Keratinocyte (primary cell): ENCODE measurements around the gene KASH5. TPM values are rescaled to one million over a fixed set of nuclear protein-coding genes. Genes with fewer than 3 reads are reported as not detected.

Experiments
- DNase-seq: peaks from one replicate; pipeline ENCODE4 v3.0.0-alpha.2; 2011; ENCODE audit warnings: low read depth, missing footprints, low spot score
- FAIRE-seq: peaks from 2 replicates; lab custom pipeline; 2011; peaks lifted over from hg19 to GRCh38; lab: Jason Lieb, UNC
- H2AFZ ChIP-seq: 2 replicates; pipeline ENCODE4 v1.6.0; 2012; ENCODE audit warnings: low read length, control low read depth, inconsistent platforms; ENCODE audit not compliant: control insufficient read depth
- H3K27ac ChIP-seq: 2 replicates; pipeline ENCODE4 v1.5.1; 2011; ENCODE audit warnings: low read length; ENCODE audit not compliant: control insufficient read depth, insufficient read depth
- H3K27me3 ChIP-seq: 3 replicates; pipeline ENCODE4 v1.6.0; 2011; ENCODE audit warnings: low read length; ENCODE audit not compliant: control insufficient read depth, insufficient read depth; ENCODE audit errors: extremely low read depth
- H3K36me3 ChIP-seq, 2 experiments: 2 replicates in 1 of 2; 3 replicates in 1 of 2; pipeline ENCODE4 v1.5.1; 2011; ENCODE audit warnings: low read length in 2 of 2, mild to moderate bottlenecking in 1 of 2; ENCODE audit not compliant: control insufficient read depth in 2 of 2, insufficient read depth in 2 of 2; ENCODE audit errors: extremely low read depth in 1 of 2
- H3K4me1 ChIP-seq: 3 replicates; pipeline ENCODE4 v1.5.1; 2011; ENCODE audit warnings: low read length; ENCODE audit not compliant: control insufficient read depth, insufficient read depth; ENCODE audit errors: extremely low read depth
- H3K4me2 ChIP-seq: 3 replicates; pipeline ENCODE4 v1.6.0; 2011; ENCODE audit warnings: low read depth, low read length; ENCODE audit not compliant: control insufficient read depth, insufficient read depth; ENCODE audit errors: extremely low read depth
- H3K4me3 ChIP-seq, 3 experiments: fragments of 200-600 bp in 1 of 3; sonication (generic) in 1 of 3; 2 replicates in 2 of 3; 3 replicates in 1 of 3; pipeline ENCODE4 v1.5.1; 2011 to 2016; ENCODE audit warnings: low read length in 3 of 3, mild to moderate bottlenecking in 3 of 3, control low read depth in 2 of 3, inconsistent platforms in 1 of 3, low read depth in 1 of 3, mixed read lengths in 1 of 3, mixed run types in 1 of 3, moderate library complexity in 1 of 3; ENCODE audit not compliant: control insufficient read depth in 2 of 3, insufficient read depth in 2 of 3; ENCODE audit errors: extremely low read depth in 1 of 3
- H3K79me2 ChIP-seq: 2 replicates; pipeline ENCODE4 v1.6.0; 2012; ENCODE audit warnings: low read length; ENCODE audit not compliant: control insufficient read depth, insufficient read depth
- H3K9ac ChIP-seq: 3 replicates; pipeline ENCODE4 v1.6.0; 2011; ENCODE audit warnings: low read length; ENCODE audit not compliant: control insufficient read depth, insufficient read depth; ENCODE audit errors: extremely low read depth
- H3K9me1 ChIP-seq: 3 replicates; pipeline ENCODE4 v1.6.0; 2011; ENCODE audit warnings: low read length; ENCODE audit not compliant: control insufficient read depth, insufficient read depth; ENCODE audit errors: extremely low read depth
- H3K9me3 ChIP-seq: 2 replicates; pipeline ENCODE4 v1.5.1; 2012; ENCODE audit warnings: low read depth, low read length; ENCODE audit not compliant: control insufficient read depth
- H4K20me1 ChIP-seq: 3 replicates; pipeline ENCODE4 v1.6.0; 2011; ENCODE audit warnings: low read length; ENCODE audit not compliant: control insufficient read depth, insufficient read depth; ENCODE audit errors: extremely low read depth
- EZH2 ChIP-seq: IDR thresholded peaks from one replicate; pipeline ENCODE4 v1.6.1; 2012; ENCODE audit warnings: inconsistent platforms, mild to moderate bottlenecking, low read length, moderate library complexity
- dilution Hi-C: fragments of 300-500 bp; cut with MboI; formaldehyde crosslinking; loops from one replicate; pipeline ENCODE4 v1.7.0; 2020; ENCODE audit warnings: low sequenced_read_pairs; ENCODE audit not compliant: extremely low pct_ligation_motif_present
- polyA plus RNA-seq, 5 experiments: library from polyadenylated mRNA; depleted of rRNA in 3 of 5; stranded (reverse) in 3 of 5; stranded (forward) in 1 of 5; unstranded in 1 of 5; fragments of >200 nt; gene quantifications; 1 replicate in 1 of 5; 2 replicates in 3 of 5; 3 replicates in 1 of 5; pipeline versions ENCODE4 v1.2.1 to v1.2.3, GENCODE V29; 2011 to 2012; ENCODE audit warnings: missing spikeins in 2 of 5, low read depth in 1 of 5, low replicate concordance in 1 of 5
- TF ChIP-seq, protein P1 (sequence below), 3 experiments: IDR thresholded peaks in 1 of 3; conservative IDR thresholded peaks in 1 of 3; optimal IDR thresholded peaks in 1 of 3; 2 replicates in 2 of 3; 3 replicates in 1 of 3; pipeline versions ENCODE3 to v1.5.1; 2011; ENCODE audit warnings: low read length in 3 of 3, mild to moderate bottlenecking in 3 of 3, moderate library complexity in 2 of 3, control low read depth in 1 of 3, inconsistent platforms in 1 of 3; ENCODE audit not compliant: insufficient read depth in 2 of 3; ENCODE audit errors: extremely low read depth in 1 of 3

KASH5 gene
- polyA plus RNA-seq, 1 donor (not counting 4 experiments of a cell fraction or from before 2014, with no cell fraction given), result not detected

DNA sequence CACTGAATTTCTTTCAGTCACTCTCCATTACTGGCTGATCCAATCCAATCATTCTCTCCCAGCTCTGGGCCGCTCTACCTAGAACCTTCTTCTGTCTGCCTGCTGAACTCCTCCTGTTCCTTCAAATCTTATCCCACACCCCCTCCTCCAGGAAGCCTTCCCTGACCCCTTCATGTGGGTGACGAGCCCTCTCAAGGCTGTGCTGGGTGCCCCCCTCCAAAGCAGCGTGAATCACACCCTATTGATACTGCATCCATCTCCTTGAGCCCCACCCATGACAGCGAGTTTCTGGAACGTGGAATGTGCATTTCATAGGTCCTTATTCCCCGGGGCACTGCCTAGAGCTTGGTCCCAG, 60.4 kb downstream of the KASH5 start:
- no peak for TF ChIP-seq EZH2
- TF ChIP-seq, protein P1, sequence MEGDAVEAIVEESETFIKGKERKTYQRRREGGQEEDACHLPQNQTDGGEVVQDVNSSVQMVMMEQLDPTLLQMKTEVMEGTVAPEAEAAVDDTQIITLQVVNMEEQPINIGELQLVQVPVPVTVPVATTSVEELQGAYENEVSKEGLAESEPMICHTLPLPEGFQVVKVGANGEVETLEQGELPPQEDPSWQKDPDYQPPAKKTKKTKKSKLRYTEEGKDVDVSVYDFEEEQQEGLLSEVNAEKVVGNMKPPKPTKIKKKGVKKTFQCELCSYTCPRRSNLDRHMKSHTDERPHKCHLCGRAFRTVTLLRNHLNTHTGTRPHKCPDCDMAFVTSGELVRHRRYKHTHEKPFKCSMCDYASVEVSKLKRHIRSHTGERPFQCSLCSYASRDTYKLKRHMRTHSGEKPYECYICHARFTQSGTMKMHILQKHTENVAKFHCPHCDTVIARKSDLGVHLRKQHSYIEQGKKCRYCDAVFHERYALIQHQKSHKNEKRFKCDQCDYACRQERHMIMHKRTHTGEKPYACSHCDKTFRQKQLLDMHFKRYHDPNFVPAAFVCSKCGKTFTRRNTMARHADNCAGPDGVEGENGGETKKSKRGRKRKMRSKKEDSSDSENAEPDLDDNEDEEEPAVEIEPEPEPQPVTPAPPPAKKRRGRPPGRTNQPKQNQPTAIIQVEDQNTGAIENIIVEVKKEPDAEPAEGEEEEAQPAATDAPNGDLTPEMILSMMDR (optimal IDR thresholded peaks at IDR 0.05 in 1 of 3, IDR thresholded peaks at IDR 0.05 in 1 of 3, conservative IDR thresholded peaks at IDR 0.05 in 1 of 3; ENCODE audit: extremely low read depth in 1 of 3, insufficient read depth in 2 of 3, low read length in 3 of 3), result no peak
- Histone ChIP-seq H3K27ac (no peak overlapping the region), H3K9me3 (no peaks in the 10 kb centered on the region), H3K9ac (no peak overlapping the region), H2AFZ (no peak overlapping the region), H3K4me1 (peaks cover 6% of the 10 kb centered on the region), H3K79me2 (peaks cover 13% of the 10 kb centered on the region), H3K4me3 (no peak overlapping the region), H3K36me3 (peaks cover 7 to 13% of the 10 kb centered on the region in 2 experiments), H3K4me2 (no peak overlapping the region), H3K9me1 (no peaks in the 10 kb centered on the region), H4K20me1 (no peaks in the 10 kb centered on the region), H3K27me3 (no peaks in the 10 kb centered on the region)
- FAIRE-seq (no peak), DNase-seq (no peak)
- dilution Hi-C loops, result no loop called here

DNA sequence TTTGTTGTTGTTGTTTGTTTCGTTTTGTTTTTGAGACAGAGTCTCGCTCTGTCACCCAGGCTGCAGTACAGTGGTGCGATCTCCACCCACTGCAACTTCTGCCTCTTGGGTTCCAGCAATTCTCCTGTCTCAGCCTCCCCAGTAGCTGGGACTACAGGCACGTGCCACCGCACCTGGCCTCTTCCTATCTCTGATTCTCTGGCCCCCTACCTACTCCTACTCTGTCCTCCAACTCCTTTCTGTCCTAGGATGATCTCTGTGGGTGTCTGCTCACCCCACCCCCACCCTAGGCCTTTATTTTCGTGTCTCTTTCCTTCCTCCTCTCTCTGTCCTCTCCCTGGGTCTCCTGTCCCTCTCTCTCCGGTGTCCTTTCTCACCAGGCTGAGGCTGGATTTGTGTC, 62.4 kb downstream of the KASH5 start:
- Histone ChIP-seq H3K4me1 (peaks cover 13% of the 10 kb centered on the region), H3K27ac (peak overlapping the region; percentile 26), H4K20me1 (no peaks in the 10 kb centered on the region), H3K79me2 (peaks cover 21% of the 10 kb centered on the region), H3K9me3 (no peaks in the 10 kb centered on the region), H3K27me3 (no peaks in the 10 kb centered on the region), H3K9me1 (no peaks in the 10 kb centered on the region), H3K4me2 (peak overlapping the region; percentile 96), H3K36me3 (peaks cover 7 to 13% of the 10 kb centered on the region in 2 experiments), H3K4me3 (peak overlapping the region; percentile 56 to 88 (median 78)), H3K9ac (peak overlapping the region; percentile 93), H2AFZ (no peak overlapping the region)
- TF ChIP-seq, protein P1 (optimal IDR thresholded peaks at IDR 0.05 in 1 of 3, IDR thresholded peaks at IDR 0.05 in 1 of 3, conservative IDR thresholded peaks at IDR 0.05 in 1 of 3; ENCODE audit: extremely low read depth in 1 of 3, insufficient read depth in 2 of 3, low read length in 3 of 3), result no peak
- no peak for TF ChIP-seq EZH2
- FAIRE-seq, result no peak
- no peak for DNase-seq
- dilution Hi-C loops, result no loop called here
